ENCODE measurements around the gene SERPINB10.

- TF ChIP-seq, protein P1, sequence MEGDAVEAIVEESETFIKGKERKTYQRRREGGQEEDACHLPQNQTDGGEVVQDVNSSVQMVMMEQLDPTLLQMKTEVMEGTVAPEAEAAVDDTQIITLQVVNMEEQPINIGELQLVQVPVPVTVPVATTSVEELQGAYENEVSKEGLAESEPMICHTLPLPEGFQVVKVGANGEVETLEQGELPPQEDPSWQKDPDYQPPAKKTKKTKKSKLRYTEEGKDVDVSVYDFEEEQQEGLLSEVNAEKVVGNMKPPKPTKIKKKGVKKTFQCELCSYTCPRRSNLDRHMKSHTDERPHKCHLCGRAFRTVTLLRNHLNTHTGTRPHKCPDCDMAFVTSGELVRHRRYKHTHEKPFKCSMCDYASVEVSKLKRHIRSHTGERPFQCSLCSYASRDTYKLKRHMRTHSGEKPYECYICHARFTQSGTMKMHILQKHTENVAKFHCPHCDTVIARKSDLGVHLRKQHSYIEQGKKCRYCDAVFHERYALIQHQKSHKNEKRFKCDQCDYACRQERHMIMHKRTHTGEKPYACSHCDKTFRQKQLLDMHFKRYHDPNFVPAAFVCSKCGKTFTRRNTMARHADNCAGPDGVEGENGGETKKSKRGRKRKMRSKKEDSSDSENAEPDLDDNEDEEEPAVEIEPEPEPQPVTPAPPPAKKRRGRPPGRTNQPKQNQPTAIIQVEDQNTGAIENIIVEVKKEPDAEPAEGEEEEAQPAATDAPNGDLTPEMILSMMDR (IDR thresholded peaks at IDR 0.05), result no peak
- no peak for TF ChIP-seq POLR2A (IDR thresholded peaks at IDR 0.05)
Observed at GRCh38 chr18:63981719-63982118, 74.0 kb downstream of the SERPINB10 start.

Data from adrenal gland (tissue), 5 donors.